Fibroblast of gingiva (primary cell): ENCODE measurements around the gene IFRD2.
"Not testable (repeated sequence)": the region's sequence is repeated elsewhere in the genome, so short reads cannot be mapped to it uniquely, and the experiment has no call there.

Experiments used
- DNase-seq: peaks from one replicate; pipeline ENCODE4 v3.0.0-alpha.2; 2011; ENCODE audit warnings: low read depth

Gene IFRD2

GRCh38 chr3:50264964-50265485 lies 27.2 kb downstream of the IFRD2 start:
- no peak for DNase-seq

GRCh38 chr3:50264383-50264963 lies 27.8 kb downstream of the IFRD2 start:
- DNase-seq = peak; percentile 90

GRCh38 chr3:50263478-50264382 lies 28.5 kb downstream of the IFRD2 start:
- DNase-seq = peak; percentile 36

- DNase-seq = no peak
Measured at GRCh38 chr3:50262778-50263177, 29.5 kb downstream of the IFRD2 start.

- not testable (repeated sequence) for DNase-seq
Measured at GRCh38 chr3:50262200-50262599, 30.0 kb downstream of the IFRD2 start.

- no peak for DNase-seq
Measured at GRCh38 chr3:50261505-50261904, 30.7 kb downstream of the IFRD2 start.

GRCh38 chr3:50260942-50261441 lies 31.2 kb downstream of the IFRD2 start:
- DNase-seq = no peak

- DNase-seq = peak; percentile 88
Measured at GRCh38 chr3:50260027-50260941, 31.9 kb downstream of the IFRD2 start.

GRCh38 chr3:50259432-50260026 lies 32.7 kb downstream of the IFRD2 start:
- no peak for DNase-seq

GRCh38 chr3:50258979-50259378 lies 33.2 kb downstream of the IFRD2 start:
- no peak for DNase-seq

- no peak for DNase-seq
Measured at GRCh38 chr3:50258029-50258680, 34.1 kb downstream of the IFRD2 start.

- DNase-seq = no peak
Measured at GRCh38 chr3:50256978-50257890, 35.0 kb downstream of the IFRD2 start.

- DNase-seq = no peak
Measured at GRCh38 chr3:50255251-50255615, 37.0 kb downstream of the IFRD2 start.

- DNase-seq = peak; percentile 28
Measured at GRCh38 chr3:50254577-50255250, 37.5 kb downstream of the IFRD2 start.

GRCh38 chr3:50251220-50251619 lies 41.0 kb downstream of the IFRD2 start:
- peak; percentile 57 for DNase-seq

- DNase-seq = no peak
Measured at GRCh38 chr3:50250514-50250913, 41.7 kb downstream of the IFRD2 start.

- no peak for DNase-seq
Measured at GRCh38 chr3:50249457-50249856, 42.8 kb downstream of the IFRD2 start.

GRCh38 chr3:50248387-50248786 lies 43.8 kb downstream of the IFRD2 start:
- no peak for DNase-seq

- peak; percentile 70 for DNase-seq
Measured at GRCh38 chr3:50246517-50246954, 45.7 kb downstream of the IFRD2 start.
